Upper lobe of left lung (tissue), 6 donors: Measurements from ENCODE around the gene VPS8. TPM values are rescaled to one million over a fixed set of nuclear protein-coding genes. Genes with fewer than 3 reads are reported as not detected.

Source experiments
- ATAC-seq, 2 donors: fragments of 200-7000 bp; cut with Tn5 transposase; one replicate each; pipeline ENCODE4 v1.9.1; 2022; ENCODE audit warnings: mild to moderate bottlenecking in 2 of 2, moderate library complexity in 2 of 2; ENCODE audit not compliant: low FRiP score in 2 of 2
- DNase-seq, 2 donors: peaks; one replicate each; pipeline ENCODE4 v3.0.0-alpha.2; 2019 to 2020
- H3K27ac ChIP-seq, 4 donors: fragments of 200-600 bp; sonication (generic); one replicate each; pipeline ENCODE4 v1.5.1; 2016 to 2019
- H3K27me3 ChIP-seq, 4 donors: fragments of 200-600 bp; sonication (generic); one replicate each; pipeline ENCODE4 v1.5.1; 2017 to 2019
- H3K36me3 ChIP-seq, 4 donors: fragments of 200-600 bp; sonication (generic); one replicate each; pipeline ENCODE4 v1.5.1; 2016 to 2019
- H3K4me1 ChIP-seq, 4 donors: fragments of 200-600 bp; sonication (generic); one replicate each; pipeline ENCODE4 v1.5.1; 2018 to 2019
- H3K4me3 ChIP-seq, 4 donors: fragments of 200-600 bp; sonication (generic); one replicate each; pipeline ENCODE4 v1.5.1; 2017 to 2019; ENCODE audit warnings: mild to moderate bottlenecking in 2 of 4, moderate library complexity in 1 of 4
- H3K9me3 ChIP-seq, 4 donors: fragments of 200-600 bp; sonication (generic); one replicate each; pipeline ENCODE4 v1.5.1; 2018 to 2019
- EP300 ChIP-seq, 4 donors: sonication (generic); formaldehyde crosslinking; IDR thresholded peaks; one replicate each; pipeline ENCODE4 v1.5.1; 2017; ENCODE audit warnings: antibody characterized with exemption in 4 of 4, control low read depth in 2 of 4
- POLR2A ChIP-seq, 4 donors: fragments of 450-650 bp; IDR thresholded peaks; one replicate each; pipeline ENCODE4 v1.5.1; 2016 to 2017; ENCODE audit warnings: antibody characterized with exemption in 4 of 4, mild to moderate bottlenecking in 2 of 4
- POLR2AphosphoS5 ChIP-seq, 2 donors: sonication (generic); formaldehyde crosslinking; IDR thresholded peaks; one replicate each; pipeline ENCODE4 v1.5.1; 2017; ENCODE audit warnings: antibody characterized with exemption in 2 of 2
- WGBS, 2 donors: methylation state at CpG; one replicate each; pipeline ENCODE4 v1.1.5; 2017 to 2018; 5-methylcytosine and 5-hydroxymethylcytosine counted together
- total RNA-seq, 6 donors: library from RNA; depleted of rRNA in 4 of 6; stranded (reverse); fragments of >200 nt in 4 of 6; gene quantifications; one replicate each; pipeline versions ENCODE4 v1.1.0 to v1.2.1, GENCODE V29; 2016 to 2021
- TF ChIP-seq, protein P1 (sequence below), 6 experiments: fragments of 450-650 bp in 4 of 6; fragments of 200-600 bp in 2 of 6; sonication (generic) in 2 of 6; IDR thresholded peaks; one replicate each; pipeline ENCODE4 v1.5.1; 2016 to 2019; ENCODE audit warnings: antibody characterized with exemption in 6 of 6
- donor health status: DM: no; HTN: no; CAD: no; lungs with moderate emphysema.
- donor health status: DM: no; HTN: yes; CAD: no; lungs with severe emphysema.

Gene VPS8
- total RNA-seq, 6 donors from 2014 or later, result 50.9 to 147 (median 61.5) TPM

DNA sequence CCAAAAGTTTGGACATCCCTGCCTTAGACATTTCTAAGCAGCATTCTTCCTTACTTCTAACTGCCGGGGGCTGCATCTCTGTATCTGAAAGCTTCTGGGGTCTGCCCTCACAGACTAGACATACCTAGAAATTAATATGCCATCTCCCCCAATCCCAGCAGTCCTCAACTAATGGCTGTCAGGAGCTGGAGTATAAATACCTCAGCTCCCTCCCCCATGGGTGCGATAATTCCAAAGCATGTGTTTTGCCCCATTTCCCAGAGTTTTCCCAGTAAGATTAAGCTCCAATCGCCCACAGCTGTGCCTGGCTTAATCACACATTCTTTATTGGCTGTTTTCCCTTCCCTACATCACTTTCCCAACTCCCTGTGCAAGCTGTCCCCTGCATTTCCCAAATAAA is 13.8 kb upstream of the VPS8 start:
- Histone ChIP-seq H3K27me3 (no peaks in the 10 kb centered on the region), H3K4me3 (no peak overlapping the region), H3K36me3 (no peaks in the 10 kb centered on the region), H3K9me3 (no peaks in the 10 kb centered on the region), H3K27ac (no peak overlapping the region), H3K4me1 (no peaks in the 10 kb centered on the region)
- ATAC-seq (no peak), DNase-seq (no peak)
- TF ChIP-seq POLR2A (IDR thresholded peaks at IDR 0.05), result no peak
- TF ChIP-seq EP300 (IDR thresholded peaks at IDR 0.05), result no peak
- no peak for TF ChIP-seq POLR2AphosphoS5 (IDR thresholded peaks at IDR 0.05)
- TF ChIP-seq, protein P1, sequence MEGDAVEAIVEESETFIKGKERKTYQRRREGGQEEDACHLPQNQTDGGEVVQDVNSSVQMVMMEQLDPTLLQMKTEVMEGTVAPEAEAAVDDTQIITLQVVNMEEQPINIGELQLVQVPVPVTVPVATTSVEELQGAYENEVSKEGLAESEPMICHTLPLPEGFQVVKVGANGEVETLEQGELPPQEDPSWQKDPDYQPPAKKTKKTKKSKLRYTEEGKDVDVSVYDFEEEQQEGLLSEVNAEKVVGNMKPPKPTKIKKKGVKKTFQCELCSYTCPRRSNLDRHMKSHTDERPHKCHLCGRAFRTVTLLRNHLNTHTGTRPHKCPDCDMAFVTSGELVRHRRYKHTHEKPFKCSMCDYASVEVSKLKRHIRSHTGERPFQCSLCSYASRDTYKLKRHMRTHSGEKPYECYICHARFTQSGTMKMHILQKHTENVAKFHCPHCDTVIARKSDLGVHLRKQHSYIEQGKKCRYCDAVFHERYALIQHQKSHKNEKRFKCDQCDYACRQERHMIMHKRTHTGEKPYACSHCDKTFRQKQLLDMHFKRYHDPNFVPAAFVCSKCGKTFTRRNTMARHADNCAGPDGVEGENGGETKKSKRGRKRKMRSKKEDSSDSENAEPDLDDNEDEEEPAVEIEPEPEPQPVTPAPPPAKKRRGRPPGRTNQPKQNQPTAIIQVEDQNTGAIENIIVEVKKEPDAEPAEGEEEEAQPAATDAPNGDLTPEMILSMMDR (IDR thresholded peaks at IDR 0.05), result no peak
- 73 to 80% methylated on average over 3 of the region's 3 CpGs for WGBS, 2 donors

DNA sequence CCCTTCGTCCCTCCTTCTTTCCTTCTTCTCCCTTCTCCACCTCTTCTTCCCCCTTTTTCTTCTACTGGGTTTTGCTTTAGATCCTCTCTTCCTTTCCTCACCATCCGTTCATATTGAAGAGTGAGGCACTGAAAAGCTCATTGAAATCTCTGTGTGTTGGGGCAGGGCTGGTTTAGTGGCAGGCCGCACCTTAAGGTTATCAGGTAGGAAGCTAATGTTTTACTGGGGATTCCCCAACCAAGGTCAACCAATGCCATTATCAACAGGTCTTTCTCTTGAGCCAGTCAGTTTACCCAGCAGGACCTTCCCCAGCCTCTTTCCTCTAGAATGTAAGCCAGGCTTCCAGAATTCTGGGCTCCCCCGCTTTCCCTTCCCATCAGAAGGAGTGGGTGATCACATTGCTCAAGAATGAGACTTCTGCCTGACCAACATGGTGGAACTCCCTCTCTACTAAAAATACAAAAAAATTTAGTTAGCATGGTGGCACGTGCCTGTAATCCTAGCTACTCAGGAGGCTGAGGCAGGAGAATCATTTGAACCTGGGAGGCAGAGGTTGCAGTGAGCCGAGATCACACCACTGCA is 11.5 kb upstream of the VPS8 start:
- ATAC-seq (no peak), DNase-seq (no peak)
- Histone ChIP-seq H3K9me3 (no peaks in the 10 kb centered on the region), H3K27ac (no peak overlapping the region), H3K4me3 (no peak overlapping the region), H3K27me3 (no peaks in the 10 kb centered on the region), H3K36me3 (no peaks in the 10 kb centered on the region), H3K4me1 (peaks cover 3 to 10% (median 4%) of the 10 kb centered on the region in 4 donors)
- no peak for TF ChIP-seq POLR2A (IDR thresholded peaks at IDR 0.05)
- TF ChIP-seq EP300 (IDR thresholded peaks at IDR 0.05), result no peak
- TF ChIP-seq, protein P1 (IDR thresholded peaks at IDR 0.05), result no peak
- 72 to 77% methylated on average over 6 of the region's 6 CpGs for WGBS, 2 donors

DNA sequence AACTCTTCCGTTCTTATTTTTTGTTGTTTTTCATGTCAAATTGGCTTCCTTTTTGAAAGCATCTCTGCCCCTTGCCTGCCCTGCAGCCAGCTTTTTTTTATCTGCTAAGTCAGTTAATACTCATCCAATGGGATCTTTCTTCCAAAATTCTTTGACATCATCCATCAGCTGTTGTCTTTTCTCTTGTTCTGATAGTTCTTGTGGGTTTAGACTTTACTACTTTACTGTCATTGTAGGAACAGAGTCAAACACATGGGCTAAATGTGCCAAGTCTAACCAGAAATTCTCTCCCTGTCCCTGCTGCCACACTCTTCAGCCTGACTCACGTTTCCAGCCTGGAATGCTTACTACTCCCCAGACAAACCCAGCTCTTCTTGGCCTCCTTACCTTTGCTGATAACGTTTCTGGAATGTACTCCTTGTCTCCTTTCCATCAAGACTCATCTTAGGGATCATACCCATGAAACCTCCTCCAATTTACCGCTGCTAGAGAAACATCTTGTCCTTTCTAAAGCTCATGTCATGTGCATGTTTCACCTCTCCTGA is 10.7 kb upstream of the VPS8 start:
- TF ChIP-seq, protein P1 (IDR thresholded peaks at IDR 0.05), result no peak
- no peak for TF ChIP-seq POLR2AphosphoS5 (IDR thresholded peaks at IDR 0.05)
- TF ChIP-seq EP300 (IDR thresholded peaks at IDR 0.05), result no peak
- TF ChIP-seq POLR2A (IDR thresholded peaks at IDR 0.05), result no peak
- no peaks in the 10 kb centered on the region for H3K36me3 ChIP-seq
- peaks cover 10 to 19% (median 12%) of the 10 kb centered on the region in 4 donors for H3K4me1 ChIP-seq
- 53 to 63% methylated on average over 4 of the region's 4 CpGs for WGBS, 2 donors
- H3K4me3 ChIP-seq, result no peak overlapping the region
- ATAC-seq, result no peak
- H3K9me3 ChIP-seq, result no peaks in the 10 kb centered on the region
- no peaks in the 10 kb centered on the region for H3K27me3 ChIP-seq
- H3K27ac ChIP-seq, result no peak overlapping the region
- no peak for DNase-seq

DNA sequence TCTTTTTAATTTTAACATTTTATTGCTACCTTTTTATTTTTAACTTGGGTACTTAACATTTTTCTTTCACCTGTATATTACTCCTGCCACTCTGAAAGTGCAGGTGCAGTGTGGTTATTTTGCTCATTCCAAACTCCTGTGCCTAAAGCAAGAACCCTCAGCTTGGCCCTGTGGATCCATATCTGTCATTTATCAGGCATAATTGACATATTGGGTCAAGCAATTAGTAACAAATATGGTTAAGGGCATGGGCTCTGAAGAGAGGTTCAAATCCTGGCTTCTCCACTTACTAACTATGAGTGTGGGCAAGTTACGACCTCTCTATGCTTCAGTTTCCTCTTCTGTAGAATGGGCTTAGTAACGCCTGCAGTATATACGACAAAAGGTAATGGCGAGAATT is 9.8 kb upstream of the VPS8 start:
- DNase-seq (no peak), ATAC-seq (no peak)
- no peaks in the 10 kb centered on the region for H3K27me3 ChIP-seq
- H3K27ac ChIP-seq, result no peak overlapping the region
- peaks cover 10 to 24% (median 16%) of the 10 kb centered on the region in 4 donors for H3K4me1 ChIP-seq
- no peaks in the 10 kb centered on the region for H3K36me3 ChIP-seq
- H3K9me3 ChIP-seq, result no peaks in the 10 kb centered on the region
- WGBS, 2 donors, result 93 to 98% methylated on average over 4 of the region's 4 CpGs
- H3K4me3 ChIP-seq, result no peak overlapping the region
- TF ChIP-seq, protein P1 (IDR thresholded peaks at IDR 0.05), result no peak
- TF ChIP-seq EP300 (IDR thresholded peaks at IDR 0.05), result no peak
- TF ChIP-seq POLR2A (IDR thresholded peaks at IDR 0.05), result no peak
- no peak for TF ChIP-seq POLR2AphosphoS5 (IDR thresholded peaks at IDR 0.05)

DNA sequence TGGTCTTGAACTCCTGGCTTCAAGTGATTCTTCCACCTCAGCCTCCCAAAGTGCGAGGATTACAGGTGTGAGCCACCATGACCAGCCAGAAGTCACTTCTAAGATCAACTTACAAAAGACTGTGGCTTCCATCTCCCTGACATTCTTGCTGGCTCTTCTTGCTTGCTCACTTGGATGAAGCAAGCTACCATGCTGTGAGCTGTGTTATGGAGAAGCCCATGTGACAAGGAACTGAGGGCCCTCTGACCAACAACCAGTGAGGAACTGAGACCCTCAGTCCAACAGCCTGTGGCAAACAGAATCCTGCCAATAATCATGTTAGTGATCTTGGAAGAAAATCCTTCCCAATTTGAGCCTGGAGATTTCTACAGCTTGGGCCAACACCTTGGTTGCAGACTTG is 7.2 kb upstream of the VPS8 start:
- ATAC-seq (no peak), DNase-seq (no peak)
- no peaks in the 10 kb centered on the region for H3K9me3 ChIP-seq
- no peaks in the 10 kb centered on the region for H3K36me3 ChIP-seq
- TF ChIP-seq POLR2AphosphoS5 (IDR thresholded peaks at IDR 0.05) (no peak), EP300 (IDR thresholded peaks at IDR 0.05) (no peak), POLR2A (IDR thresholded peaks at IDR 0.05) (no peak)
- TF ChIP-seq, protein P1 (IDR thresholded peaks at IDR 0.05), result no peak
- H3K27ac ChIP-seq, result peak overlapping the region; percentile 26 to 79 (median 53)
- no peaks in the 10 kb centered on the region for H3K27me3 ChIP-seq
- H3K4me3 ChIP-seq, result no peak overlapping the region
- peaks cover 10 to 24% (median 16%) of the 10 kb centered on the region in 4 donors for H3K4me1 ChIP-seq
- 100% methylated on average over 1 of the region's 1 CpG for WGBS, 2 donors
